ENCODE results near the gene ZBED4.
"Not testable (repeated sequence)": the region's sequence is repeated elsewhere in the genome, so short reads cannot be mapped to it uniquely, and the experiment has no call there.

The ZBED4 gene

GRCh38 chr22:49852898-49853894, at the start of gene ZBED4:
ZBED4 (plus strand) TSS chr22:49853844; CDS start chr22:49883663, 29,819 bp downstream.
- DNase-seq: peak; percentile 96

- DNase-seq: no peak
These were observed 46.5 kb upstream of the ZBED4 start for GRCh38 chr22:49807129-49807528.

- peak; percentile 54 for DNase-seq
These were observed 45.6 kb upstream of the ZBED4 start for GRCh38 chr22:49807780-49808708.

GRCh38 chr22:49810363-49811019, 43.2 kb upstream of the ZBED4 start:
- DNase-seq: no peak

- DNase-seq: no peak
These were observed 42.4 kb upstream of the ZBED4 start for GRCh38 chr22:49811020-49811791.

- DNase-seq: no peak
These were observed 40.8 kb upstream of the ZBED4 start for GRCh38 chr22:49812838-49813237.

- no peak for DNase-seq
These were observed 39.4 kb upstream of the ZBED4 start for GRCh38 chr22:49814164-49814686.

- DNase-seq: no peak
These were observed 38.8 kb upstream of the ZBED4 start for GRCh38 chr22:49814856-49815255.

GRCh38 chr22:49815641-49816091, 38.0 kb upstream of the ZBED4 start:
- DNase-seq: no peak

- DNase-seq: no peak
These were observed 36.3 kb upstream of the ZBED4 start for GRCh38 chr22:49817359-49817758.

- no peak for DNase-seq
These were observed 32.7 kb upstream of the ZBED4 start for GRCh38 chr22:49820984-49821383.

- DNase-seq: not testable (repeated sequence)
These were observed 31.9 kb upstream of the ZBED4 start for GRCh38 chr22:49821741-49822140.

- no peak for DNase-seq
These were observed 30.2 kb upstream of the ZBED4 start for GRCh38 chr22:49823289-49824045.

GRCh38 chr22:49824185-49824925, 29.3 kb upstream of the ZBED4 start:
- DNase-seq: no peak

GRCh38 chr22:49824936-49825335, 28.7 kb upstream of the ZBED4 start:
- DNase-seq: no peak

GRCh38 chr22:49825436-49825835, 28.2 kb upstream of the ZBED4 start:
- no peak for DNase-seq

- peak; percentile 71 for DNase-seq
These were observed 27.6 kb upstream of the ZBED4 start for GRCh38 chr22:49825944-49826602.

- DNase-seq: no peak
These were observed 26.9 kb upstream of the ZBED4 start for GRCh38 chr22:49826603-49827270.

- DNase-seq: no peak
These were observed 26.3 kb upstream of the ZBED4 start for GRCh38 chr22:49827271-49827852.
